Ovary (tissue), 9 donors: ENCODE measurements around the gene UGT2B10. TPM values are rescaled to one million over a fixed set of nuclear protein-coding genes. Genes with fewer than 3 reads are reported as not detected.

Source experiments
- DNase-seq, 5 donors: peaks; one replicate each; pipeline ENCODE4 v3.0.0-alpha.2; 2019 to 2020
- H3K27ac ChIP-seq, 2 donors: fragments of 200-600 bp; one replicate each; pipeline versions ENCODE4 v1.5.1 to v1.8.0; 2019 to 2022
- H3K27me3 ChIP-seq: fragments of 200-600 bp; one replicate; pipeline ENCODE4 v1.8.0; 2022
- H3K36me3 ChIP-seq: fragments of 200-600 bp; sonication (generic); one replicate; pipeline ENCODE4 v1.5.1; 2019
- H3K4me1 ChIP-seq: one replicate; pipeline ENCODE4 v1.8.1; 2013; ENCODE audit warnings: mild to moderate bottlenecking, moderate library complexity; ENCODE audit not compliant: insufficient read depth
- H3K4me3 ChIP-seq: fragments of 200-600 bp; sonication (generic); one replicate; pipeline ENCODE4 v1.5.1; 2017
- H3K9me3 ChIP-seq, 2 donors: fragments of 200-600 bp in 1 of 2; sonication (generic) in 1 of 2; one replicate each; pipeline versions ENCODE4 v1.5.1 to v1.8.1; 2013 to 2019; ENCODE audit warnings: mild to moderate bottlenecking in 1 of 2, moderate library complexity in 1 of 2
- EP300 ChIP-seq: sonication (generic); formaldehyde crosslinking; IDR thresholded peaks from one replicate; pipeline ENCODE4 v1.6.1; 2017; ENCODE audit warnings: antibody characterized with exemption
- POLR2A ChIP-seq: fragments of 450-650 bp; IDR thresholded peaks from one replicate; pipeline ENCODE4 v1.6.1; 2017; ENCODE audit warnings: antibody characterized with exemption, mild to moderate bottlenecking, moderate library complexity
- WGBS, 3 donors: extraction: QIAGEN DNeasy Blood & Tissue Kit in 1 of 3; methylation state at CpG; one replicate each; pipeline versions ENCODE4 v1.1.5 to v1.1.7; 2013 to 2017; 5-methylcytosine and 5-hydroxymethylcytosine counted together
- intact Hi-C, 4 donors: fragments of 100-400 bp; cut with DNase I; formaldehyde crosslinking; loops; one replicate each; pipeline versions ENCODE4 v1.11.0 to v1.15.1; 2022 to 2023
- polyA plus RNA-seq, 2 donors: library from polyadenylated mRNA; stranded (reverse); fragments of 200-250 nt in 1 of 2; fragments of 350-450 nt in 1 of 2; fragmentation: Illumina TruSeq in 1 of 2; extraction: RNeasy Lipid Tissue Mini Kit (QIAGEN cat#74804) in 1 of 2; gene quantifications; one replicate each; pipeline ENCODE4 v1.2.3, GENCODE V29; 2013 to 2014
- total RNA-seq, 7 donors: library from RNA; depleted of rRNA in 2 of 7; stranded (reverse); fragments of >200 nt in 2 of 7; fragmentation: NEBNext Ultra II Directional in 3 of 7; extraction: Animal tissue kit (Norgen Biotek cat#: 25700) in 3 of 7; gene quantifications; one replicate each; pipeline versions ENCODE4 v1.1.0 to v1.2.4, GENCODE V29; 2016 to 2023
- TF ChIP-seq, protein P1 (sequence below), 3 donors: fragments of 450-650 bp in 2 of 3; fragments of 200-600 bp in 1 of 3; IDR thresholded peaks; one replicate each; pipeline versions ENCODE4 v1.5.1 to v1.8.0; 2016 to 2022; ENCODE audit warnings: antibody characterized with exemption in 3 of 3, mild to moderate bottlenecking in 1 of 3
- donor health status: DM: no; HTN: no; CAD: no; lungs with moderate emphysema.
- donor health status: DM: no; HTN: no; CAD: no.
- donor health status: Bipolar disorder and iron deficiency.
- donor health status: DM: yes; HTN: yes; CAD: no.
- donor health status: DM: no; HTN: no; CAD: no.
- donor health status: DM: yes; HTN: yes; CAD: no.

UGT2B10 gene
- total and polyA plus RNA-seq, 9 donors: 0.13 to 0.17 TPM; not detected in 7

DNA sequence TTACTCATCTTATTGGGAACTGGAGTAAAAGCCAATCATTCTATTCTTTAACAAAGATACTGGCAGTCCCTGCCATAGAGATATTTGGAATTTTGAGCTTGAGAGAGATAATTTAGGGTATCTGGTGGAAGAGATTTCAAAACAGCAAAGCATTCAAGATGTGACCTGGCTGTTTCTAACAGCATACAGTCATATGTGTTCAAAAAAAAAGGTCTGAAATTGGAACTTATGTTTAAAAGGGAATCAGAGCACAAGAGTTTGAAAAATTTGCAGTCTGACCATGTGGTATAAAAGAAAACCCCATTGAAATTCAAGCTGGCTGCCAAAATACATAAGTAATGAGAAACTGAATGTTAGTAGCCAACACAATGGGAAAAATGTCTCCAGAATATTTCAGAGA lies 42.2 kb downstream of the UGT2B10 start:
- no peak for DNase-seq
- Histone ChIP-seq H3K4me3 (no peak overlapping the region), H3K27ac (no peak overlapping the region), H3K9me3 (no peaks in the 10 kb centered on the region), H3K36me3 (no peaks in the 10 kb centered on the region), H3K4me1 (no peaks in the 10 kb centered on the region), H3K27me3 (no peaks in the 10 kb centered on the region)
- TF ChIP-seq, protein P1, sequence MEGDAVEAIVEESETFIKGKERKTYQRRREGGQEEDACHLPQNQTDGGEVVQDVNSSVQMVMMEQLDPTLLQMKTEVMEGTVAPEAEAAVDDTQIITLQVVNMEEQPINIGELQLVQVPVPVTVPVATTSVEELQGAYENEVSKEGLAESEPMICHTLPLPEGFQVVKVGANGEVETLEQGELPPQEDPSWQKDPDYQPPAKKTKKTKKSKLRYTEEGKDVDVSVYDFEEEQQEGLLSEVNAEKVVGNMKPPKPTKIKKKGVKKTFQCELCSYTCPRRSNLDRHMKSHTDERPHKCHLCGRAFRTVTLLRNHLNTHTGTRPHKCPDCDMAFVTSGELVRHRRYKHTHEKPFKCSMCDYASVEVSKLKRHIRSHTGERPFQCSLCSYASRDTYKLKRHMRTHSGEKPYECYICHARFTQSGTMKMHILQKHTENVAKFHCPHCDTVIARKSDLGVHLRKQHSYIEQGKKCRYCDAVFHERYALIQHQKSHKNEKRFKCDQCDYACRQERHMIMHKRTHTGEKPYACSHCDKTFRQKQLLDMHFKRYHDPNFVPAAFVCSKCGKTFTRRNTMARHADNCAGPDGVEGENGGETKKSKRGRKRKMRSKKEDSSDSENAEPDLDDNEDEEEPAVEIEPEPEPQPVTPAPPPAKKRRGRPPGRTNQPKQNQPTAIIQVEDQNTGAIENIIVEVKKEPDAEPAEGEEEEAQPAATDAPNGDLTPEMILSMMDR (IDR thresholded peaks at IDR 0.05): no peak
- TF ChIP-seq POLR2A: no peak
- intact Hi-C loops: no loop called here

GRCh38 chr4:68859655-68860054 lies 43.9 kb downstream of the UGT2B10 start:
- intact Hi-C loops: no loop called here
- Histone ChIP-seq H3K27ac (no peak overlapping the region), H3K4me1 (no peaks in the 10 kb centered on the region), H3K36me3 (no peaks in the 10 kb centered on the region), H3K27me3 (no peaks in the 10 kb centered on the region), H3K4me3 (no peak overlapping the region), H3K9me3 (no peaks in the 10 kb centered on the region)
- 70 to 82% (median 72%) methylated on average over 1 of the region's 1 CpG for WGBS, 3 donors
- DNase-seq: no peak
- TF ChIP-seq POLR2A (no peak), EP300 (no peak)
- TF ChIP-seq, protein P1 (IDR thresholded peaks at IDR 0.05): no peak

GRCh38 chr4:68861057-68861456 lies 45.3 kb downstream of the UGT2B10 start:
- intact Hi-C loops: no loop called here
- Histone ChIP-seq H3K27ac (no peak overlapping the region), H3K4me1 (no peaks in the 10 kb centered on the region), H3K9me3 (no peaks in the 10 kb centered on the region), H3K4me3 (no peak overlapping the region), H3K36me3 (no peaks in the 10 kb centered on the region), H3K27me3 (no peaks in the 10 kb centered on the region)
- DNase-seq: no peak
- TF ChIP-seq, protein P1 (IDR thresholded peaks at IDR 0.05): no peak
- TF ChIP-seq EP300 (no peak), POLR2A (no peak)

GRCh38 chr4:68864438-68865187 lies 48.8 kb downstream of the UGT2B10 start:
- H3K27me3 ChIP-seq: no peaks in the 10 kb centered on the region
- no peaks in the 10 kb centered on the region for H3K36me3 ChIP-seq
- no peaks in the 10 kb centered on the region for H3K4me1 ChIP-seq
- intact Hi-C loops: no loop called here
- TF ChIP-seq POLR2A: no peak
- no peaks in the 10 kb centered on the region for H3K9me3 ChIP-seq
- 59 to 76% (median 75%) methylated on average over 6 of the region's 6 CpGs for WGBS, 3 donors
- H3K27ac ChIP-seq: no peak overlapping the region
- no peak overlapping the region for H3K4me3 ChIP-seq
- no peak for DNase-seq

GRCh38 chr4:68865188-68865638 lies 49.4 kb downstream of the UGT2B10 start:
- H3K4me1 ChIP-seq: no peaks in the 10 kb centered on the region
- no peak overlapping the region for H3K4me3 ChIP-seq
- H3K27ac ChIP-seq: no peak overlapping the region
- no peaks in the 10 kb centered on the region for H3K9me3 ChIP-seq
- no peak for DNase-seq
- WGBS, 3 donors: 72 to 86% (median 81%) methylated on average over 4 of the region's 4 CpGs
- intact Hi-C loops: no loop called here
- H3K27me3 ChIP-seq: no peaks in the 10 kb centered on the region
- no peak for TF ChIP-seq EP300
- TF ChIP-seq POLR2A: no peak
- TF ChIP-seq, protein P1 (IDR thresholded peaks at IDR 0.05): no peak
- H3K36me3 ChIP-seq: no peaks in the 10 kb centered on the region
